UCSD-AML1 (cell line): Measurements from ENCODE around the gene RNF152.

Experiments used
- DNase-seq: peaks from one replicate; lab custom pipeline; 2025; ENCODE audit not compliant: unreplicated experiment; lab: John Stamatoyannopoulos, UW

RNF152 gene, protein sequence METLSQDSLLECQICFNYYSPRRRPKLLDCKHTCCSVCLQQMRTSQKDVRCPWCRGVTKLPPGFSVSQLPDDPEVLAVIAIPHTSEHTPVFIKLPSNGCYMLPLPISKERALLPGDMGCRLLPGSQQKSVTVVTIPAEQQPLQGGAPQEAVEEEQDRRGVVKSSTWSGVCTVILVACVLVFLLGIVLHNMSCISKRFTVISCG

DNA sequence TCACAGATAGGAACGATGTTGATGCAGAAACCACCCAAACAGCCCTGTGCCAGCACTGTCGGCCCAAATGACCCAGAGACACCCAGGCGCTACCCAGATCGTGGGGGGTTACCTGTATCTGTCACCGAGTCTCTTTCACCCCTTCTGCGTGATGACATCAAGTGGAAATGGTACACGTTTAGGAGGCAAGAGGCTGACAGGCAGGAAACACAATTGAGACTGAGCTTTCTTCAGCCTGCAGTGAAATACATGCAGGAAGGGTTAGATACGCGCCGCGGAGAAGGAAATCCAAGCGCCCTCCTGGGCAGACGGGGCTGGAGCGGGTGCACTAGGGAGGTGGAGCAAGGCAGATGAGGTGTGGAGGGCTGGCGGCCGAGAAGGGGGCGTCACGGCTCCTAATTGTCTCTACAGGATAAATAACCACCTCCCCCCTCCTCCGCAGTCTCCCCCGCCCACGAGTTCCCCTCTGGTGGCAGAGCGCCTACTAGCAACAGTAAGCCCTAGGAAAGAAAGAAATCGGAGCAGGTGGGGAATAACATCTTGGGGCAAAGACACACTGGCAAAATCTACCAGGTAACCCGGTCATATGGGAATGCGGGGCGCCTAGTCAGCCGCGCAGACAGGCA lies at the start of gene RNF152:
Gene RNF152 (minus strand): TSS at position 325 of the 626 bp plus-strand sequence. CDS start 76,544 bp downstream, outside the sequence.
- DNase-seq = no peak

- DNase-seq = no peak
Observed at GRCh38 chr18:61941948-61942471, 49.2 kb upstream of the RNF152 start.

- no peak for DNase-seq
Observed at GRCh38 chr18:61939046-61939674, 46.4 kb upstream of the RNF152 start.

GRCh38 chr18:61935362-61935761 lies 42.6 kb upstream of the RNF152 start:
- DNase-seq = no peak

DNA sequence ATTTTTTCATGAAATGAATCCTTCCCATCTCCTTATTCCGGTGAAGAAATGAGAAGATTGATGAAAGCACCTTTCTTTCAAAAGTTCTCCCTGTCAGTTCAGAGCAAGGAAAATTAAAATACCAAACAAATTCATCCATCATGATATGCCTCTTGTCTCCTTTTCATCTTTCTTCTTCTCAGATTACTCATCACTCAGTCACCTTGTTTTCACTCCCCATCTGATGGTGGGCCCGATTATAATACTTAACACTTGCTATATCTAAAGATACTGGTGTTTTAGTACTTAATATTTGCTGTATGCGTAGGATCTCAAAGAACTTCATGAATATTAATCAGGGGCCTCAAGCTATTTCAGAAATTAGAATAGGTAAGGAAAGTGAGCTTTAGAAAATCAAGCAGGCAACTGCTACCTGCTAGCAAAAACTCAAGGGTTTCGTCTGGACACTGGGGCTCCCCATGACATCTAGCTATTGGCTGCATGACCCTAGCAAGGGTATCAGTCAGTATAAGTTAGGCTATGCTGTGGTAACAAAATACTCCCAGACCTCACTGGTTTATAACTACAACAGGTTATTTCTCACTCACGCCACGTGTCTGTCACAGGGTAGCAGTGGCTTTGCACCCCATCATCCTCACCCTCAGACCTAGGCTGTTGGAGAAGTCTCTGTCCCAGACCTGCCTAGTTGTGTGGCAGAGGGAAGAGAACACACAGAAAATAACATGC lies 39.0 kb upstream of the RNF152 start:
- DNase-seq = no peak

GRCh38 chr18:61929881-61930640 lies 37.3 kb upstream of the RNF152 start:
- DNase-seq = no peak

DNA sequence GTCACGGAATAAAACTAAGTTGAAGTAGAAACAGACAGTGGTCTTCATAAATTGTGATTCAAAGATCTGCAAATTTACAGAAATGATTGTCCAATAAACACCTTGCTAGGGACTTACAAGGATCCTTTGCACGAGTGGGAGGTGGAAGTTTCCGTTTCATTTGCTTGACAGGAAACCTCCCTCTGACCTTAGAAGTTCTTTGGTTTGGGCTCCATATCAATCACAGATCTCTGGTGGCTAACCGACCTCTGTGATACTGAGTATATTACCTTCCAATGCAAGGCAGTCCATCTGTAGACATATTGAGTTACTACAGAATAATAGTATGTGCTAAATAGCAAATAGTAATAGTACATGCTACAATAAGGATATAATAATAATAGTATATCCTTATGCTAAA lies 33.7 kb upstream of the RNF152 start:
- DNase-seq = no peak

- no peak for DNase-seq
Observed at GRCh38 chr18:61924550-61924949, 31.7 kb upstream of the RNF152 start.

DNA sequence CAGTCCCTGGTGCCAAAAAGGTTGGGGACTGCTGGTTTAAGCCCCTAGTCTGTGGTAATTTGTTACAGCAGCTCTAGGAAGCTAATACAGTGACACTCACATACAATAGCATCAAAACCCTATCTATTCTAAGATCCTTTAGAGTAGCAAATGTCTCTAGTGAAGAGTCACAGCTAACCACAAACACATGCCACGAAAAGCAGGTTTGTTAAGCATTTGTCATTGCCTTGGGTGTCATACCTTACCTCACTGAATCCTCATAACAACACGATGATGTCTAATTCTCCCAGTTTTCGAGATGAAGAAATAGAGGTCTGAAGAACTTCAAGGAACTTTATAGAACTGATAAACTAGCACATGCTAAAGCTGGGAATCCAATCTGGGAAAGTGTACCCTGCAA lies 29.6 kb upstream of the RNF152 start:
- no peak for DNase-seq

DNA sequence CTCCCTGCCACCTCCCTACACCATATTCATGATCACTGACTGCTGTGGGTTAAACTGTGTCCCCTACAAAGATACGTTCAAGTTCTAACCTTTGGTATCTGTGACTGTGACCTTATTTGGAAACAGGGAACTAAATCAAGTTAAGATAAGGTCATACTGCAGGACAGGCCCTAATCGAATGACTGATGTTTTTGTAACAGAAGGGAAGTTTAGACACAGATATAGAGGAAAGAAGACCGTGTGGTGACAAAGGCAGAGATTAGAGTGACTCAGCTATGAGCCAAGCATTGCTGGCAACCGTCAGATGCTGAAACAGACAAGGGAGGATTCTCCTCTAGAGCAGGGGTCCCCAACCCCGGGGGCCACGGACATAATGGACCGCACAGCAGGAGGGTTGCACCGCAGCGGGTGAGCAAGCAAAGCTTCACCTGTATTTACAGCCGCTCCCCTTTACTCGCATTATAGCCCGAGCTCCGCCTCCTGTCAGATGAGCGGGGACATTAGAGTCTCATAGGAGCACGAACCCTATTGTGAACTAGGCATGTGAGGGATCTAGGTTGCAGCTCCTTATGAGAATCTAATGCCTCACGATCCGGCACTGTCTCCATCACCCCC lies 28.9 kb upstream of the RNF152 start:
- no peak for DNase-seq

GRCh38 chr18:61917818-61918217 lies 25.0 kb upstream of the RNF152 start:
- no peak for DNase-seq

GRCh38 chr18:61912476-61912875 lies 19.7 kb upstream of the RNF152 start:
- no peak for DNase-seq

- no peak for DNase-seq
Observed at GRCh38 chr18:61910101-61910500, 17.3 kb upstream of the RNF152 start.

GRCh38 chr18:61908661-61909060 lies 15.9 kb upstream of the RNF152 start:
- no peak for DNase-seq

DNA sequence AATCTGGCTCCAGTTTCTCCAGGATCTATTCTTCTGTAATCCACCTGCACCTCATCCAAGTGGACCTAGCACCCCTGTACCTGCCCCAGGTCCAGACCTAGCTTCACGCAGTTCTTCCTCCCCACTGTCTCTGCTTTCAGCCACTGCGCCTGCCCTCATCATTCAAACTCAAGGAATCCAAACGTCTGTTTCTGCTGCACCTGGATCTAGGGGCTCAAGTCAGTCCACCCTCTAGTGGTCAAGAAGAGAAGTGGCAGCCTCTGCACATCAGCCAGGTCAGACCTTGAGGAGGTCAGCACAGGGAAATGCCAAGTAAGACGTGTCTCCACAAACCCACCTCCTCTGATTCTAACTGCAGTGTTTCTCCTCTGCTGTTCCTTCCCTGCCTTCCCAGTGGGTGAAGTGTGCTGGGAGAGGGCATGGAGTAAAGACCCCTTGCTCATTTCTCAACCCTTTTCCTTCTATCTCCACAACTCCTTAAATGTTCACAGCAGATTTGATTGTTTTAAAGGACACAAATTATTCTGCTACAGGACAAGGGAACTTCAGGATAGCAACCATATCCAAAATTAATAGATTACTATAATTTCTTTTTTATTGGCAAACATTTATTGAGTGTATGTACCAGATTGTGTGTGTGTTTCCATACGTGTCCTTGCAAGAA lies 8.6 kb upstream of the RNF152 start:
- peak; percentile 26 for DNase-seq

DNA sequence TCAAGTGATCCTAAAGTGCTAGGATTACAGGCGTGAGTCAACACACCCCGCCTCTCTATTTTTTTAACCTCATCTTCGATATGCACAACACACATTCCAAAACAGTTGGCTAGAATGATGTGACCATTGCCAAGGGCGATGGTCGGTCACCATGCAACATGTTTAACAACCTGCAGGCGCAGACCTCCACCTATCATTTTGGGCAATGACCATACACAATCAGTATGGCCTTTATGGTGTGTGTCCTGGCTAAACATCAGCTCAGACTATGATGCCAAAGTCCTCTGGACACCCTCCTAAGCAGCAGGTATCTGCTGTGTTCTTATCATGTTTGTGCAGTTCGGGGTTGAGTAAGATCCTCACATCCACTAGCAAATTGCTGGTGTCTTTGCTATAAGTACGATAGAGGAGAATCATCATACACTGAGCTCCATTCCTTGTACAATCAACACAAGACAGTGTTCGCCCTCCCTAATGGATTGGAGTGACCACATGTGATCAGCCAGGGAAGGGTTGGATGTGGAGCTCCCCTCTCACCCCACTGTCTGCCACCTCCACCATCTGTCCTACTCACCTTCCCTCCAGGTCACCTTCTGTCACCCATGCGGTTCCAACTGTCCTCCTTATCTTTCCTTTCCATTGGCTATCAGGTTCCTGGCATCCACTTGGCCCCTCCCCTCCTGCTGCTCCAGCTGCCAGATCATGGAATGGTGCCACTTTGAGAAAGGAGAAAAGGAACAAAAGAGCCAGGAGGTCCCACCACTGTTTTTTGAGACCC lies 7.9 kb upstream of the RNF152 start:
- DNase-seq = no peak

- no peak for DNase-seq
Observed at GRCh38 chr18:61898640-61899101, 5.9 kb upstream of the RNF152 start.

DNA sequence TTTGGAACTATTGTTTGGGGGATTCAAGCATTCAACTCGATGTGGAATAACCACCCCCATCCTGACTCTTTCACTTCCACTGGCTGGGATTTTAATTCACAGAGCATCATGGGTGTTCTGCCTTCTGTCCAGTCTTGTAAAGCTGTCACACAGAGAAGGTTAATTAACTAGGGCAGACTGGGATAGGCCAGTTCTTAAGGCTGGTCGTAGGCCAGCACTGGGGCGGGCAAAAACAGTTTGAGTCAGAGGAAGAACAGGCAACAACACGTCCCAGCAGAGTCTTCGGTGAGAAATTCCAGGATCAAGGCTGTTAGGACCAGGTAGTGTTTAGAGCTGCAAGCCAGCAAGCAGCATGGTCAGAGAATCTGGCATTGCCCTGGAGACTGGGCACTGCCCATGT lies 4.0 kb upstream of the RNF152 start:
- DNase-seq = no peak

DNA sequence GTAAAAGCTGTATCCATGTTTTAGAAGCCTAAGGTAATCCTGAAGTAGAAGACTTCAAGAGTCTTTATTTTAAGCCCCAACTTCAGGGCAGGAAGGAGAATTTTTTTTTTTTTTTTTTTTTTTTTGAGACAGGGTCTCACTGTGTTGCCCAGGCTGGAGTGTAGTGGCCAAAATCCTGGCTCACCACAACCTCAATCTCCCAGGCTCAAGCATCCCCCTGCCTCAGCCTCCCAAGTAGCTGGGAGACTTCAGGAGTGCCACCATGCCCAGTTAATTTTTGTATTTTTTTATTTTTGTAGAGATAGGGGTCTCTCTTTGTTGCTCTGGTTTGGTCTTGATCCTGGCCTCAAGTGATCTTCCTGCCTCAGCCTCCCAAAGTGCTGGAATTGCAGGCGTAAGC lies 3.3 kb upstream of the RNF152 start:
- DNase-seq = no peak
